Epithelial cell of esophagus (primary cell): ENCODE data around the gene MFSD1.

Source experiments
- DNase-seq: peaks from one replicate; pipeline ENCODE4 v3.0.0; 2010; ENCODE audit warnings: low read depth
- H3K4me3 ChIP-seq: 2 replicates; pipeline ENCODE4 v1.5.1; 2011; ENCODE audit warnings: mild to moderate bottlenecking, low read length, control low read depth
- TF ChIP-seq, protein P1 (sequence below): IDR thresholded peaks from 2 replicates; pipeline ENCODE4 v1.5.1; 2011; ENCODE audit warnings: low read depth, mild to moderate bottlenecking, low read length, control low read depth, inconsistent platforms; ENCODE audit not compliant: insufficient read depth; ENCODE audit errors: missing control alignments

Gene MFSD1

DNA sequence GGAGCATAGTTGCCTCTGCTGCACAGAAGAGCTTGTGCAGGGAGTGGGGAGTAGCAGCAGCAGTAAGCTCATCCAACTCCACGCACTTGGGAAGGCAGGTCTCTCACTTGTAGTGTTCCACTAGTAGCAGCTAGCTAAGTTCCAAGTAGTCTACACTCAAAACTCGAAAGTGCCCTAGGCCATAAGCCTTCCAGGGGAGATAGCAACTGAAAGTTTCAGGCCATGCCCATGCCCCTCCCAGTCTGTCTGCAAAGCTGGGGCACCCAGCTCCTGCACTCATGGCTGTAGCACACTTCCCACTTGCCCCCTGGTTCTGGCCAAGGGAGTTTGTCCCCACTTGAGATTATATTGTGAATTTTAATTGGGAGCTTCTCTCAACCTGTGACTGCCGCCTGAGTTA lies 57.5 kb downstream of the MFSD1 start:
- no peak overlapping the region for H3K4me3 ChIP-seq
- TF ChIP-seq, protein P1, sequence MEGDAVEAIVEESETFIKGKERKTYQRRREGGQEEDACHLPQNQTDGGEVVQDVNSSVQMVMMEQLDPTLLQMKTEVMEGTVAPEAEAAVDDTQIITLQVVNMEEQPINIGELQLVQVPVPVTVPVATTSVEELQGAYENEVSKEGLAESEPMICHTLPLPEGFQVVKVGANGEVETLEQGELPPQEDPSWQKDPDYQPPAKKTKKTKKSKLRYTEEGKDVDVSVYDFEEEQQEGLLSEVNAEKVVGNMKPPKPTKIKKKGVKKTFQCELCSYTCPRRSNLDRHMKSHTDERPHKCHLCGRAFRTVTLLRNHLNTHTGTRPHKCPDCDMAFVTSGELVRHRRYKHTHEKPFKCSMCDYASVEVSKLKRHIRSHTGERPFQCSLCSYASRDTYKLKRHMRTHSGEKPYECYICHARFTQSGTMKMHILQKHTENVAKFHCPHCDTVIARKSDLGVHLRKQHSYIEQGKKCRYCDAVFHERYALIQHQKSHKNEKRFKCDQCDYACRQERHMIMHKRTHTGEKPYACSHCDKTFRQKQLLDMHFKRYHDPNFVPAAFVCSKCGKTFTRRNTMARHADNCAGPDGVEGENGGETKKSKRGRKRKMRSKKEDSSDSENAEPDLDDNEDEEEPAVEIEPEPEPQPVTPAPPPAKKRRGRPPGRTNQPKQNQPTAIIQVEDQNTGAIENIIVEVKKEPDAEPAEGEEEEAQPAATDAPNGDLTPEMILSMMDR: no peak
- DNase-seq: no peak

DNA sequence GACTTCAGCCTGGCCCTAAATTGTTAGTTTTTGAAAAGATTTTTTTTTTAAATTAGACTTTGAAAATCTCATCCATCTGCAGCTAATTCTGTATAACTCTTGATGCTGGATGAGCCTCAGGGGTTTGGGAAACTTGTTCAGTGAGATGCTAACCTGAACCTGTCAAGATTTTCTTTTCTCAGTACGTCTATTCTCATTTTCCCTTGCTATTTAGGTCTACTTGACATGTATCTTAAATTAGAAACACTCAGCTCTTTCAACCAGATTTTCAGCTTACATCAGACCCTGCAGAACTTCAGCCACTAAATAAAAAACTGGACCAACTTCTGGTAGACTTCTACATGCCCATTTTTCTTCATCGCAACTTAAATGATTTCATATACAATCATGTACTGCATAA lies 61.4 kb downstream of the MFSD1 start:
- TF ChIP-seq, protein P1: no peak
- H3K4me3 ChIP-seq: no peak overlapping the region

DNA sequence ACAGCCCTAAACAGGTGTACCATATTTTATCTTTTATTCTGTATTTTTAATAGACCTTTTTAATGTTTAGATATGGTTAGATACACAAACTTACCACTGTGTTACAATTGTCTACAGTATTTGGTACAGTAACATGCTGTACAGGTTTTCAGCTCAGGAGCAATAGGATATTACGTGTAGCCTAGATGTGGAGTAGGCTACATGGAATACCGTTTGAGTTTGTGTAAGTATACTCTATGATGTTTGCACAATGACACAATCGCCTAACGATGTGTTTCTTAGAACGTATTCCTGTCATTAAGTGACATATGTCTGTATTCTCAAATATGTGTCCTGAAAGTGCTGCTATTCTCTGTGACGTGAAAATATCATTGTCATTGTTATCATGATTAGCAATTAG lies 62.6 kb downstream of the MFSD1 start:
- DNase-seq: no peak
- TF ChIP-seq, protein P1: no peak
- no peak overlapping the region for H3K4me3 ChIP-seq

More for the DNA sequence above, 61.4 kb downstream of the MFSD1 start:
- DNase-seq: no peak

DNA sequence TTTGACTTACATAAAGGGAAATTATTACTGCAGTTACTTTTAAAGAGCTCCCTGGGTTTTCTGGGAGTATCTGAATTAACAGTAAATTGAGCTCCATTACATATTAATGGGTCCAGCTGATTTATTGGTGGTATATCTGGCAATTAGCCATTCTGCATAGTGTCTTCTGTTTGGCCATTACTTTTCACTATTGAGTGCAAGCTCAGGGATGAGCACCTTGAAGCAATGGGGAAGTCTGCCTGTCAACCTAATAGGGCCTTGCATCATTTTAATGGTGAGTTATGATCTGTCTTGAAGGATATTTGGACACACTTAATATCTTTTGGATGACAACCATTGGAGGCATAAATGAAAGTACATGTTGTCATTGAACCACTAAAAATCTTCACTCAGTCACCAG lies 73.8 kb downstream of the MFSD1 start:
- TF ChIP-seq, protein P1: no peak
- no peak overlapping the region for H3K4me3 ChIP-seq
- DNase-seq: no peak
